Measurements from ENCODE around the gene MAP2. TPM values are rescaled to one million over a fixed set of nuclear protein-coding genes. Genes with fewer than 3 reads are reported as not detected.

Gene MAP2
- total RNA-seq, 2 experiments from 2014 or later = not detected

DNA sequence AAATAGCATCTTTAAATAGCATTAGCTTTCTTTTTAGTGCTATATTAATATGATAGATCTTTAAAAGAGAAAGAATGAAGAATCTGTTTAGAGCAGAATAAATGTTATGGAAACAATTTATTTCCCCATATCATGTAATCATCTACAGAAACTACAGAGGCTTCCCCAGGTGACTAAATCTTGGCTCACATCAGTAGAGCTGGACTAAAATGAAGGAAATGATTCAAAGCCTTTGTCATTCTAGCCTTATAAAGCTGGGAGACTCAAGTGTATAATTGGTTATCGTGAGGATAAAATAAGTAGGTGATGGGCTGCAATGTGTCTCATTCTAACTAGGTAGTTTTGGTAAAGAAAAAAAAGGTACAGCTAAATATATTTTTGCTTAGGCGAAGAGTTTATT lies 264.5 kb downstream of the MAP2 start:
- CTCF ChIA-PET = no interaction called here
- Mint-ChIP-seq H3K36me3 (ENCODE audit: low read depth) (no peaks in the 10 kb centered on the region), H3K4me3 (no peak overlapping the region), H3K9me3 (no peaks in the 10 kb centered on the region), H3K4me1 (no peaks in the 10 kb centered on the region), H3K27me3 (peaks cover 1% of the 10 kb centered on the region), H3K27ac (no peak overlapping the region)
- no peak for DNase-seq
- POLR2A ChIA-PET = no interaction called here

DNA sequence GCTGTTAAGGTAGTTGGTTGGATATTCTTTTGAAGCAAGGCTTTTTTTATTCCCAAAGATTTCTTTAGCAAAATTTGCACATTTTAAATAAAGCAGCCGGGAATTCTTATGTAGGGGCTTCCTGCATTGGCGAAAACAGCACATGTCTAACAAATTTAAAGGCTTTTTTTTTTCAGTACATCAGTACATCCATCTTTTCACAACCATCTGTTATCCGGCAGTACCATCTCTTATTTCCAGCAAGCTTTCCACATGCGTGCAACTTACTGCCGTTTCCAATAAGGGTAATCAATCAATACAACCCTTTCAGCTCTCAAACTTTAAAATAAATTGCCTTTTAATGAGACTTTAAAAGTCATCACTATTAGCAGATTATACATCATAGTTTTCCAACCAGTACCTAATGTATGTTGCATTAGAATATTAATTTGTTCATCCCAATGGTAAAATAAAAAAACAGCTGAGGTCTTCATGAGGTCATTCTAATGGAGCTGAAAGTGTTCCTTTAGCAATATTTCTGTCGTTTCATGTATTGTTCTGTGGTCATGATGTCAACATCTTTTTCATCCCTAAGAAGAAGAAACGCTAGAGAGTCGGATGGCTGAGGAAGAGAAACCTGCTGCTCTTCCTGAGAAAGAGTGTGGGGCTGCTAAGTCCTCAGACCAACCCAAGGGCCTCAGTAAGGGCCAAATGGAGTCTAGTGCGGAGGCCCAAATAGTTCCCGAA lies 266.3 kb downstream of the MAP2 start:
- CTCF ChIA-PET = no interaction called here
- H3K9me3 Mint-ChIP-seq = peaks cover 3% of the 10 kb centered on the region
- POLR2A ChIA-PET = no interaction called here
- H3K4me3 Mint-ChIP-seq = no peak overlapping the region
- DNase-seq = no peak
- H3K27ac Mint-ChIP-seq = no peak overlapping the region
- no peaks in the 10 kb centered on the region for H3K4me1 Mint-ChIP-seq
- no peaks in the 10 kb centered on the region for H3K36me3 Mint-ChIP-seq (ENCODE audit: low read depth)
- H3K27me3 Mint-ChIP-seq = peaks cover 7% of the 10 kb centered on the region

- CTCF ChIA-PET = no interaction called here
- DNase-seq = no peak
- no peak overlapping the region for H3K4me3 Mint-ChIP-seq
- H3K27me3 Mint-ChIP-seq = peaks cover 7% of the 10 kb centered on the region
- peaks cover 21% of the 10 kb centered on the region for H3K4me1 Mint-ChIP-seq
- peaks cover 5% of the 10 kb centered on the region for H3K9me3 Mint-ChIP-seq
- H3K36me3 Mint-ChIP-seq (ENCODE audit: low read depth) = no peaks in the 10 kb centered on the region
- H3K27ac Mint-ChIP-seq = no peak overlapping the region
- POLR2A ChIA-PET = no interaction called here
Observed at GRCh38 chr2:209694748-209695147, 270.9 kb downstream of the MAP2 start.

DNA sequence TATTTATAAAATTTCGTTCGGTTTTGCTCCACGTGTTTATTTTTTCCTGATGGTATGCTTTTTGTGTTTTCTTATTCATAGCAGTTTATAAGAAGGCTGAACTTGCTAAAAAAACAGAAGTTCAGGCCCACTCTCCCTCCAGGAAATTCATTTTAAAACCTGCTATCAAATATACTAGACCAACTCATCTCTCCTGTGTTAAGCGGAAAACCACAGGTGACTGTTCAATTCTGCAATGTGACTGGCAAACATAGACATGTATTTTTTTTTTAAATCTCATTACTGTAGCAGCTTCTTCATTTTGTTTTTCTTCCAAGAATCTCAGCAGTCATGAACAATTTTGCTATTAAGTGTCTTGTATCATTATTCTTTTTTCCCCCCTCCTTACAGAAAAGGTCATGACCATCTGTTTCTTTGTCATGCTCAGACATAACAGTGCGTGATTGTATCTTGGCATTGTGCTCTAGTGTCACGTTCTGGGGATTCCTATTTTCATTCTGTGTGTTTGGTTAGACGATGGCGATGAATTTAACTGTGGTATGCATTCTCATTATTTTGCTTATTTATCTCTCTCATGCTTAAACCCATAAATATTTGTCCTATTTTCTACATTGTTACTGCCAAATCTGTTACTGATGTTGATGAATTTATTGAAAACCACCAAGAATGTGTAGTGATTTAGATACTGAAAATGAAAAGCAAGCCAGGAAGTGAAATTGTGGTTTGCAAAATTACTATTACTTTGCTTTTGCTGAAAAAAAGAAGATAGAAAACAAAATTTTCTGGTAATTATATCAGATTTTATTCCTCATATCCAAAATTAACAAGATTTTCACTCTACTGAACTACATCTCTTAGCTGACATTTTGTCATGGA lies 273.2 kb downstream of the MAP2 start:
- no peak overlapping the region for H3K4me3 Mint-ChIP-seq
- peaks cover 5% of the 10 kb centered on the region for H3K9me3 Mint-ChIP-seq
- H3K27me3 Mint-ChIP-seq = peaks cover 12% of the 10 kb centered on the region
- no peaks in the 10 kb centered on the region for H3K36me3 Mint-ChIP-seq (ENCODE audit: low read depth)
- H3K27ac Mint-ChIP-seq = no peak overlapping the region
- ChIA-PET CTCF (no interaction called here), POLR2A (no interaction called here)
- no peak for DNase-seq
- H3K4me1 Mint-ChIP-seq = peaks cover 21% of the 10 kb centered on the region

- H3K4me3 Mint-ChIP-seq = no peak overlapping the region
- no peak for DNase-seq
- H3K36me3 Mint-ChIP-seq (ENCODE audit: low read depth) = no peaks in the 10 kb centered on the region
- ChIA-PET POLR2A (no interaction called here), CTCF (no interaction called here)
- peaks cover 2% of the 10 kb centered on the region for H3K4me1 Mint-ChIP-seq
- H3K9me3 Mint-ChIP-seq = no peaks in the 10 kb centered on the region
- H3K27ac Mint-ChIP-seq = no peak overlapping the region
- H3K27me3 Mint-ChIP-seq = peaks cover 6% of the 10 kb centered on the region
Observed at GRCh38 chr2:209702775-209703174, 278.9 kb downstream of the MAP2 start.

DNA sequence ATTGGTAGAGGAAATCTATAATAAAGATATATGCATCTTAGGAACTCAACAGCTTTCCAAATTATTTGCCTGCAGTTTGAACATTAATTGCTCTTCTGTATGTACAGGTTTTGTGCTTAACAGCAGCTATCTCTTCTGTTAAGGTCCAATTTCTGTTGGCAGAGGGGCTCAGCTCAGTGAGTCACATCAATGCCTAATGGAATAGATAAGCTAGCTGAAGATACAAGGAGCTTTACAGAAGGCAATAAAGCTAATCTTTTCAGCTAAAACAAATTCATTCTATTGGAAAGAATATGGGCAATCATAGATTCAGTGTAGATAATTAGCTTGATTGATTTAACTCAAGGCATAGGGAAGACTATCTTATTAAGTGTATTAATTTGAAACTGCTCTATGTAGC lies 289.4 kb downstream of the MAP2 start:
- Mint-ChIP-seq H3K27me3 (no peaks in the 10 kb centered on the region), H3K36me3 (ENCODE audit: low read depth) (no peaks in the 10 kb centered on the region), H3K4me3 (no peak overlapping the region), H3K4me1 (no peaks in the 10 kb centered on the region), H3K9me3 (no peaks in the 10 kb centered on the region), H3K27ac (no peak overlapping the region)
- ChIA-PET POLR2A (no interaction called here), CTCF (no interaction called here)
- no peak for DNase-seq

- no peaks in the 10 kb centered on the region for H3K9me3 Mint-ChIP-seq
- CTCF ChIA-PET = no interaction called here
- no peaks in the 10 kb centered on the region for H3K36me3 Mint-ChIP-seq (ENCODE audit: low read depth)
Observed at GRCh38 chr2:209719034-209719433, 295.2 kb downstream of the MAP2 start.

GRCh38 chr2:209721497-209721896 lies 297.6 kb downstream of the MAP2 start:
- H3K27me3 Mint-ChIP-seq = no peaks in the 10 kb centered on the region
- H3K4me1 Mint-ChIP-seq = no peaks in the 10 kb centered on the region
- H3K9me3 Mint-ChIP-seq = no peaks in the 10 kb centered on the region
- no peaks in the 10 kb centered on the region for H3K36me3 Mint-ChIP-seq (ENCODE audit: low read depth)
- no peak for DNase-seq
- no peak overlapping the region for H3K4me3 Mint-ChIP-seq
- ChIA-PET CTCF (no interaction called here), POLR2A (no interaction called here)
- H3K27ac Mint-ChIP-seq = no peak overlapping the region

More at GRCh38 chr2:209719034-209719433, 295.2 kb downstream of the MAP2 start:
- Mint-ChIP-seq H3K27me3 (no peaks in the 10 kb centered on the region), H3K4me3 (no peak overlapping the region), H3K4me1 (no peaks in the 10 kb centered on the region), H3K27ac (no peak overlapping the region)
- no peak for DNase-seq
- POLR2A ChIA-PET = no interaction called here

- H3K9me3 Mint-ChIP-seq = no peaks in the 10 kb centered on the region
- H3K27ac Mint-ChIP-seq = no peak overlapping the region
- POLR2A ChIA-PET = no interaction called here
- CTCF ChIA-PET = no interaction called here
- H3K4me3 Mint-ChIP-seq = no peak overlapping the region
- H3K27me3 Mint-ChIP-seq = no peaks in the 10 kb centered on the region
- no peak for DNase-seq
- no peaks in the 10 kb centered on the region for H3K36me3 Mint-ChIP-seq (ENCODE audit: low read depth)
- H3K4me1 Mint-ChIP-seq = no peaks in the 10 kb centered on the region
Observed at GRCh38 chr2:209726311-209726710, 302.5 kb downstream of the MAP2 start.

- no peak overlapping the region for H3K27ac Mint-ChIP-seq
- H3K9me3 Mint-ChIP-seq = no peaks in the 10 kb centered on the region
- DNase-seq = no peak
- no peaks in the 10 kb centered on the region for H3K36me3 Mint-ChIP-seq (ENCODE audit: low read depth)
- H3K4me1 Mint-ChIP-seq = no peaks in the 10 kb centered on the region
- POLR2A ChIA-PET = no interaction called here
- no peak overlapping the region for H3K4me3 Mint-ChIP-seq
- H3K27me3 Mint-ChIP-seq = no peaks in the 10 kb centered on the region
- CTCF ChIA-PET = no interaction called here
Observed at GRCh38 chr2:209727077-209727476, 303.2 kb downstream of the MAP2 start.

DNA sequence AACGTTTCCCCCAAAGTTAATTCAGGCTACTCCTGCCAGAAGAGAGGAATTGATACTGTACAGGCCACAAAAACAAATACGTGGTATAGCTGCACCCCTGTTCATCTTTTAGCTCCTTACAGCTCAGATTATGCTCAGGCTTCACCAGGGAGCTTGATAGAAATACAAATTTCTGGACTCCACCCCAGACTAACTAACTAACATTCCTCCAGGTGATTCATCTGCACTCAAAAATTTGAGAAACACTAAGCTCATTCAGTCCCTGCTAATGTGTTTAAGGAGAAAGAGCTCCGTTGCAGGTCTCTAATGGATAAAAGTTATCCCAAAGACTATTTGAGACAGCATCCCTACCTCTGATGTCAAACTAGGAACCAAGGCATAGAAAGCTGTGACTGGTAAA lies 311.0 kb downstream of the MAP2 start:
- H3K27ac Mint-ChIP-seq = no peak overlapping the region
- no peaks in the 10 kb centered on the region for H3K4me1 Mint-ChIP-seq
- no peaks in the 10 kb centered on the region for H3K9me3 Mint-ChIP-seq
- H3K27me3 Mint-ChIP-seq = no peaks in the 10 kb centered on the region
- ChIA-PET POLR2A (no interaction called here), CTCF (no interaction called here)
- H3K4me3 Mint-ChIP-seq = no peak overlapping the region
- DNase-seq = no peak
- H3K36me3 Mint-ChIP-seq (ENCODE audit: low read depth) = no peaks in the 10 kb centered on the region

DNA sequence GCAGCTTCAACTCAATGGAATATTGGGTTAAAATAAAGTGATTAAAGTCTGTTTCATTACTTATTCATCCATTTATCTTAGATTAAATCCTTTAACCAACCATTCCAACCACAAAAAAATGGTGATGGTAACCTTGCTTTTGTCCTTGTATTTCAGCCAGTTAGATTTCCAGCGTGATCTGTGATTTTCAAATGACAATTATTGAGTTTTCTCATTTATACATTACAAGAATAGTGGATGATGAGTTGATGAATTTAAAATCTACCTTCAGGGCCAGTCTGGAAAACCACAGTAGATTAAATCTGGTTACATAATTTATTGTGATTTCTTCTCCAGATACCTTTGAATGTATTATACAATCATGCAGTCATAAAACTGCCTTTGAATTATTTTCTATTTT lies 318.1 kb downstream of the MAP2 start:
- ChIA-PET CTCF (no interaction called here), POLR2A (no interaction called here)
- Mint-ChIP-seq H3K4me1 (no peaks in the 10 kb centered on the region), H3K36me3 (ENCODE audit: low read depth) (no peaks in the 10 kb centered on the region), H3K27me3 (no peaks in the 10 kb centered on the region), H3K27ac (no peak overlapping the region), H3K9me3 (no peaks in the 10 kb centered on the region), H3K4me3 (no peak overlapping the region)
- no peak for DNase-seq

- no peaks in the 10 kb centered on the region for H3K36me3 Mint-ChIP-seq (ENCODE audit: low read depth)
- peaks cover 2% of the 10 kb centered on the region for H3K27me3 Mint-ChIP-seq
- H3K9me3 Mint-ChIP-seq = no peaks in the 10 kb centered on the region
- no peaks in the 10 kb centered on the region for H3K4me1 Mint-ChIP-seq
- ChIA-PET CTCF (no interaction called here), POLR2A (no interaction called here)
- no peak overlapping the region for H3K27ac Mint-ChIP-seq
- no peak for DNase-seq
- no peak overlapping the region for H3K4me3 Mint-ChIP-seq
Observed at GRCh38 chr2:209753020-209753419, 329.2 kb downstream of the MAP2 start.

DNA sequence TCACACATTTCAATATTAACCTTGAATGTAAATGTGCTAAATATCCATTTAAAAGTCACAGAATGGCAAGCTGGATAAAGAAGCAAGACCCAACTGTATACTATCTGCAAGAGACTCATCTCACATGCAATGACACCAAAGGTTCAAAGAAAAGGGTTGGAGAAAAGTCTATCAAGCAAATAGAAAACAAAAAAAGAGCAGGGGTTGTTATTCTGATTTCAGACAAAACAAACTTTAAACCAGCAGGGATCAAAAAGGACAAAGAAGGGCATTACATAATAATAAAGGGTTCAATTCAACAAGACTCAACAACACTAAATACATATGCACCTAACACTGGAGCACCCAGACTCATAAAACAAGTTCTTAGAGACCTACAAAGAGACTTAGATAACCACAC lies 333.3 kb downstream of the MAP2 start:
- ChIA-PET CTCF (no interaction called here), POLR2A (no interaction called here)
- no peak overlapping the region for H3K4me3 Mint-ChIP-seq
- H3K27ac Mint-ChIP-seq = no peak overlapping the region
- no peaks in the 10 kb centered on the region for H3K36me3 Mint-ChIP-seq (ENCODE audit: low read depth)
- H3K27me3 Mint-ChIP-seq = peaks cover 2% of the 10 kb centered on the region
- H3K9me3 Mint-ChIP-seq = no peaks in the 10 kb centered on the region
- no peaks in the 10 kb centered on the region for H3K4me1 Mint-ChIP-seq
- DNase-seq = no peak
